ENCODE data around the gene RWDD3. TPM values are rescaled to one million over a fixed set of nuclear protein-coding genes. Genes with fewer than 3 reads are reported as not detected.

The RWDD3 gene
- total RNA-seq, 1 experiment from 2014 or later, result 6.1 TPM

- no peak for TF ChIP-seq POLR2AphosphoS5 (IDR thresholded peaks at IDR 0.05; ENCODE audit: low read depth, low read length)
- Histone ChIP-seq H3K4me3 (ENCODE audit: low read depth in 2 of 2, low read length in 2 of 2) (no peak overlapping the region), H3K36me3 (ENCODE audit: control insufficient read depth, insufficient read depth, low read length) (no peaks in the 10 kb centered on the region), H3K4me1 (ENCODE audit: control insufficient read depth, insufficient read depth, low read length) (no peaks in the 10 kb centered on the region), H3K27ac (ENCODE audit: low read length) (no peak overlapping the region), H3K27me3 (ENCODE audit: control insufficient read depth, insufficient read depth, low read length) (no peaks in the 10 kb centered on the region; the same call in 1 of the 2 replicates), H3K9me3 (ENCODE audit: control insufficient read depth, insufficient read depth, low read depth, low read length) (no peaks in the 10 kb centered on the region)
- POLR2A ChIA-PET, result no interaction called here
- DNase-seq (ENCODE audit: low read depth, low spot score), result no peak
- intact Hi-C loops (cut with micrococcal nuclease; ENCODE audit: unreplicated experiment), result no loop called here
- ATAC-seq, result no peak
- CTCF ChIA-PET, result no interaction called here
- in situ Hi-C loops (cut with HindIII; ENCODE audit: low pct_unique_long_range_greater_than_20kb, low sequenced_read_pairs), result no loop called here
- BruUV-seq (replicated peaks), result no TSS peak
These were observed 31.1 kb downstream of the RWDD3 start for GRCh38 chr1:95265106-95265505.

GRCh38 chr1:95276429-95276828 is 42.4 kb downstream of the RWDD3 start:
- intact Hi-C loops (cut with micrococcal nuclease; ENCODE audit: unreplicated experiment) (no loop called here), in situ Hi-C loops (cut with HindIII; ENCODE audit: low pct_unique_long_range_greater_than_20kb, low sequenced_read_pairs) (no loop called here)
- Histone ChIP-seq H3K9me3 (ENCODE audit: control insufficient read depth, insufficient read depth, low read depth, low read length) (no peaks in the 10 kb centered on the region), H3K27ac (ENCODE audit: low read length) (no peak overlapping the region), H3K4me3 (ENCODE audit: low read depth in 2 of 2, low read length in 2 of 2) (no peak overlapping the region), H3K4me1 (ENCODE audit: control insufficient read depth, insufficient read depth, low read length) (no peaks in the 10 kb centered on the region), H3K27me3 (ENCODE audit: control insufficient read depth, insufficient read depth, low read length) (no peaks in the 10 kb centered on the region), H3K36me3 (ENCODE audit: control insufficient read depth, insufficient read depth, low read length) (no peaks in the 10 kb centered on the region)
- no peak for DNase-seq (ENCODE audit: low read depth, low spot score)
- no peak for ATAC-seq
- BruUV-seq (replicated peaks), result no TSS peak
- TF ChIP-seq REST (IDR thresholded peaks at IDR 0.05; ENCODE audit: insufficient read depth in 1 of 2, low read depth in 2 of 2, low read length in 1 of 2) (no peak), CTCF (IDR thresholded peaks at IDR 0.05) (no peak), TCF7L2 (IDR thresholded peaks at IDR 0.05; ENCODE audit: low read depth, low read length) (no peak), SIN3A (IDR thresholded peaks at IDR 0.05; ENCODE audit: borderline replicate concordance, insufficient read depth, low read depth, low read length) (no peak), POLR2AphosphoS5 (IDR thresholded peaks at IDR 0.05; ENCODE audit: low read depth, low read length) (no peak)
- POLR2A ChIA-PET, result no interaction called here
- CTCF ChIA-PET, result no interaction called here

GRCh38 chr1:95278173-95279006 is 44.4 kb downstream of the RWDD3 start:
- ATAC-seq (no peak), DNase-seq (ENCODE audit: low read depth, low spot score) (no peak)
- Histone ChIP-seq H3K9me3 (ENCODE audit: control insufficient read depth, insufficient read depth, low read depth, low read length) (no peaks in the 10 kb centered on the region), H3K36me3 (ENCODE audit: control insufficient read depth, insufficient read depth, low read length) (no peaks in the 10 kb centered on the region), H3K4me1 (ENCODE audit: control insufficient read depth, insufficient read depth, low read length) (no peaks in the 10 kb centered on the region), H3K27me3 (ENCODE audit: control insufficient read depth, insufficient read depth, low read length) (no peaks in the 10 kb centered on the region), H3K27ac (ENCODE audit: low read length) (no peak overlapping the region), H3K4me3 (ENCODE audit: low read depth in 2 of 2, low read length in 2 of 2) (no peak overlapping the region)
- TF ChIP-seq CTCF (IDR thresholded peaks at IDR 0.05) (no peak), TCF7L2 (IDR thresholded peaks at IDR 0.05; ENCODE audit: low read depth, low read length) (no peak), SIN3A (IDR thresholded peaks at IDR 0.05; ENCODE audit: borderline replicate concordance, insufficient read depth, low read depth, low read length) (no peak), REST (IDR thresholded peaks at IDR 0.05; ENCODE audit: insufficient read depth in 1 of 2, low read depth in 2 of 2, low read length in 1 of 2) (no peak)
- in situ Hi-C loops (cut with HindIII; ENCODE audit: low pct_unique_long_range_greater_than_20kb, low sequenced_read_pairs), result no loop called here
- ChIA-PET POLR2A (no interaction called here), CTCF (no interaction called here)
- no TSS peak for BruUV-seq (replicated peaks)
- intact Hi-C loops (cut with micrococcal nuclease; ENCODE audit: unreplicated experiment), result no loop called here
